ENCODE measurements around the gene TBC1D2B. TPM values are rescaled to one million over a fixed set of nuclear protein-coding genes. Genes with fewer than 3 reads are reported as not detected.

The TBC1D2B gene
- total and polyA plus RNA-seq, 2 experiments from 2014 or later, result 24.8 to 38.4 TPM

- Histone ChIP-seq H3K4me3 (no peak overlapping the region), H3K27me3 (no peaks in the 10 kb centered on the region), H3K4me2 (no peak overlapping the region), H3K36me3 (replicated peaks; ENCODE audit: insufficient read depth, low read depth) (no peaks in the 10 kb centered on the region), H4K20me1 (ENCODE audit: insufficient read depth, poor library complexity, severe bottlenecking) (no peaks in the 10 kb centered on the region), H3K79me2 (peaks cover 61% of the 10 kb centered on the region), H2AFZ (no peak overlapping the region), H3K9me3 (ENCODE audit: low read depth) (no peaks in the 10 kb centered on the region), H3K9me2 (replicated peaks; ENCODE audit: insufficient read depth) (no peaks in the 10 kb centered on the region), H3K27ac (peak overlapping the region; percentile 72), H3K4me1 (ENCODE audit: insufficient read depth) (peaks cover 72% of the 10 kb centered on the region)
- WGBS (ENCODE audit: low lambda C conversion rate, missing lambda C conversion rate), result 55% methylated on average over 7 of the region's 7 CpGs
- TF ChIP-seq EZH2phosphoT487 (IDR thresholded peaks at IDR 0.05; ENCODE audit: low read depth, severe bottlenecking, unreplicated experiment) (no peak), CTCF (IDR thresholded peaks at IDR 0.05; ENCODE audit: poor library complexity) (no peak), EZH2 (IDR thresholded peaks at IDR 0.05; ENCODE audit: borderline replicate concordance) (no peak)
- peak; percentile 28 for DNase-seq (ENCODE audit: low spot score)
Measured at GRCh38 chr15:78049691-78050440, 27.6 kb downstream of the TBC1D2B start.

- H3K4me3 ChIP-seq, result no peak overlapping the region
- no peaks in the 10 kb centered on the region for H3K9me3 ChIP-seq (ENCODE audit: low read depth)
- H3K9me2 ChIP-seq (replicated peaks; ENCODE audit: insufficient read depth), result no peaks in the 10 kb centered on the region
- H3K36me3 ChIP-seq (replicated peaks; ENCODE audit: insufficient read depth, low read depth), result no peaks in the 10 kb centered on the region
- no peak for DNase-seq (ENCODE audit: low spot score)
- H2AFZ ChIP-seq, result no peak overlapping the region
- H3K27me3 ChIP-seq, result no peaks in the 10 kb centered on the region
- H3K4me1 ChIP-seq (ENCODE audit: insufficient read depth), result peaks cover 81% of the 10 kb centered on the region
- H4K20me1 ChIP-seq (ENCODE audit: insufficient read depth, poor library complexity, severe bottlenecking), result no peaks in the 10 kb centered on the region
- peak overlapping the region; percentile 58 for H3K4me2 ChIP-seq
- TF ChIP-seq EZH2phosphoT487 (IDR thresholded peaks at IDR 0.05; ENCODE audit: low read depth, severe bottlenecking, unreplicated experiment), result no peak
- no peak for TF ChIP-seq CTCF (IDR thresholded peaks at IDR 0.05; ENCODE audit: poor library complexity)
- TF ChIP-seq EZH2 (IDR thresholded peaks at IDR 0.05; ENCODE audit: borderline replicate concordance), result no peak
- H3K27ac ChIP-seq, result peak overlapping the region; percentile 88
- 88% methylated on average over 5 of the region's 5 CpGs for WGBS (ENCODE audit: low lambda C conversion rate, missing lambda C conversion rate)
- H3K79me2 ChIP-seq, result peaks cover 56% of the 10 kb centered on the region
Measured at GRCh38 chr15:78048628-78048920, 28.9 kb downstream of the TBC1D2B start.

GRCh38 chr15:78047761-78048627 is 29.5 kb downstream of the TBC1D2B start:
- Histone ChIP-seq H3K27ac (peak overlapping the region; percentile 88), H3K9me3 (ENCODE audit: low read depth) (no peaks in the 10 kb centered on the region), H3K27me3 (no peaks in the 10 kb centered on the region), H3K4me3 (no peak overlapping the region), H3K4me2 (peak overlapping the region; percentile 58), H3K79me2 (peaks cover 55% of the 10 kb centered on the region), H4K20me1 (ENCODE audit: insufficient read depth, poor library complexity, severe bottlenecking) (no peaks in the 10 kb centered on the region), H3K9me2 (replicated peaks; ENCODE audit: insufficient read depth) (no peaks in the 10 kb centered on the region), H3K4me1 (ENCODE audit: insufficient read depth) (peaks cover 80% of the 10 kb centered on the region), H3K36me3 (replicated peaks; ENCODE audit: insufficient read depth, low read depth) (no peaks in the 10 kb centered on the region), H2AFZ (no peak overlapping the region)
- WGBS (ENCODE audit: low lambda C conversion rate, missing lambda C conversion rate), result 52% methylated on average over 8 of the region's 8 CpGs
- TF ChIP-seq CTCF (IDR thresholded peaks at IDR 0.05; ENCODE audit: poor library complexity), result no peak
- DNase-seq (ENCODE audit: low spot score), result peak; percentile 51
